HL-60 (cell line): ENCODE measurements around the gene CARD19.

Experiments used
- CTCF ChIP-seq: IDR thresholded peaks from one replicate; pipeline ENCODE4 v1.5.1; 2011; ENCODE audit warnings: low read length, control low read depth, inconsistent platforms; ENCODE audit not compliant: insufficient read depth
- GABPA ChIP-seq: IDR thresholded peaks from 2 replicates; pipeline ENCODE4 v1.6.1; 2012; ENCODE audit warnings: low read depth

- TF ChIP-seq CTCF: no peak
- no peak for TF ChIP-seq GABPA
Measured at GRCh38 chr9:93099551-93100275, 3.7 kb downstream of the CARD19 start.
